ENCODE results near the gene NPIPA8.
"Not testable (repeated sequence)": the region's sequence is repeated elsewhere in the genome, so short reads cannot be mapped to it uniquely, and the experiment has no call there.

DNA sequence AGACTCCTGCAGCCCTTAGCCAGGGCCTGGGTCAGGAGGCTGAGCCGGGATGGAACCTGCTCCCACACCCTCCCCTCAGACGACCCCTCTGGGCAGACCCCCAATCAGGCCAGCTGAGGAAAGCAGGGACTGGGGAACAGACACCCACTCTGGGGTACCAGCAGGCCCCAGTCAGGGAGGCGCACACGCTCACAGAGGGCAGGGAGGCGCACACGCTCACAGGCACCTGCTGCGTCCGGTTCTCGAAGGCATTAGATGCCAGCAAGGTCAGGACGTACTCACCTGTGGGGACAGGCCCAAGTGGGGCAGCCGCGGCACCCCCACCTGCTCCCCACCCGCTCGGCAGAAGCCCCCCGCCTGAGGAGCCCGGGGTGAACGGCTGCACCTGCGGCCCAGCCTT is 8.1 kb upstream of the NPIPA8 start:
- TF ChIP-seq, protein P1, sequence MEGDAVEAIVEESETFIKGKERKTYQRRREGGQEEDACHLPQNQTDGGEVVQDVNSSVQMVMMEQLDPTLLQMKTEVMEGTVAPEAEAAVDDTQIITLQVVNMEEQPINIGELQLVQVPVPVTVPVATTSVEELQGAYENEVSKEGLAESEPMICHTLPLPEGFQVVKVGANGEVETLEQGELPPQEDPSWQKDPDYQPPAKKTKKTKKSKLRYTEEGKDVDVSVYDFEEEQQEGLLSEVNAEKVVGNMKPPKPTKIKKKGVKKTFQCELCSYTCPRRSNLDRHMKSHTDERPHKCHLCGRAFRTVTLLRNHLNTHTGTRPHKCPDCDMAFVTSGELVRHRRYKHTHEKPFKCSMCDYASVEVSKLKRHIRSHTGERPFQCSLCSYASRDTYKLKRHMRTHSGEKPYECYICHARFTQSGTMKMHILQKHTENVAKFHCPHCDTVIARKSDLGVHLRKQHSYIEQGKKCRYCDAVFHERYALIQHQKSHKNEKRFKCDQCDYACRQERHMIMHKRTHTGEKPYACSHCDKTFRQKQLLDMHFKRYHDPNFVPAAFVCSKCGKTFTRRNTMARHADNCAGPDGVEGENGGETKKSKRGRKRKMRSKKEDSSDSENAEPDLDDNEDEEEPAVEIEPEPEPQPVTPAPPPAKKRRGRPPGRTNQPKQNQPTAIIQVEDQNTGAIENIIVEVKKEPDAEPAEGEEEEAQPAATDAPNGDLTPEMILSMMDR (IDR thresholded peaks at IDR 0.05): not testable (repeated sequence)
- not testable (repeated sequence) for TF ChIP-seq POLR2A, EP300 (IDR thresholded peaks at IDR 0.05)

Measured in tibial nerve (tissue), 4 donors.